Panc1 (cell line): Measurements from ENCODE around the gene EHBP1. TPM values are rescaled to one million over a fixed set of nuclear protein-coding genes. Genes with fewer than 3 reads are reported as not detected.

ENCODE experiments used
- ATAC-seq: fragments of 200-7000 bp; cut with Tn5 transposase; 2 replicates; pipeline ENCODE4 v1.9.1; 2020; ENCODE audit warnings: mild to moderate bottlenecking, moderate library complexity
- BruUV-seq: library from RNA; stranded (reverse); fragments of 400-500 nt; replicated peaks from 2 replicates; lab custom pipeline; 2021; lab: Mats Ljungman, UMichigan
- CTCF ChIA-PET: fragments of 300-600 bp; sonication (Branson Sonifier 250); formaldehyde crosslinking; loops from one replicate; lab custom pipeline; 2022; ENCODE audit warnings: antibody characterized with exemption; lab: Charles Lee
- POLR2A ChIA-PET: fragments of 300-600 bp; sonication (Branson Sonifier 250); formaldehyde crosslinking; loops from one replicate; lab custom pipeline; 2022; ENCODE audit warnings: antibody characterized with exemption; lab: Charles Lee
- DNase-seq: peaks from one replicate; pipeline ENCODE4 v3.0.0-alpha.2; 2010; ENCODE audit warnings: low read depth, low spot score
- H3K27ac ChIP-seq: 2 replicates; pipeline ENCODE4 v1.5.1; 2011; ENCODE audit warnings: mild to moderate bottlenecking, low read length, inconsistent platforms
- H3K27me3 ChIP-seq: fragments of 200-500 bp; sonication (Bioruptor generic); 2 replicates; pipeline ENCODE4 v1.6.0; 2014; ENCODE audit warnings: low read length, inconsistent platforms; ENCODE audit not compliant: control insufficient read depth, insufficient read depth
- H3K36me3 ChIP-seq: fragments of 200-500 bp; sonication (Bioruptor generic); 2 replicates; pipeline ENCODE4 v1.5.1; 2014; ENCODE audit warnings: inconsistent platforms, mild to moderate bottlenecking, low read length, moderate library complexity; ENCODE audit not compliant: control insufficient read depth, insufficient read depth
- H3K4me1 ChIP-seq: 2 replicates; pipeline ENCODE4 v1.5.1; 2011; ENCODE audit warnings: inconsistent platforms, mild to moderate bottlenecking, low read length, moderate library complexity; ENCODE audit not compliant: control insufficient read depth, insufficient read depth
- H3K4me3 ChIP-seq, 2 experiments: 2 replicates each; pipeline ENCODE4 v1.5.1; 2011 to 2012; ENCODE audit warnings: low read depth in 2 of 2, low read length in 2 of 2, mild to moderate bottlenecking in 2 of 2, inconsistent platforms in 1 of 2, moderate library complexity in 1 of 2
- H3K9me3 ChIP-seq: fragments of 200-500 bp; sonication (Bioruptor generic); 2 replicates; pipeline ENCODE4 v1.5.1; 2014; ENCODE audit warnings: low read depth, mild to moderate bottlenecking, inconsistent platforms, low read length, moderate library complexity; ENCODE audit not compliant: control insufficient read depth, insufficient read depth
- CTCF ChIP-seq: fragments of 450-650 bp; IDR thresholded peaks from 2 replicates; pipeline ENCODE4 v1.5.1; 2017; ENCODE audit warnings: mild to moderate bottlenecking
- POLR2AphosphoS5 ChIP-seq: IDR thresholded peaks from 2 replicates; pipeline ENCODE4 v1.6.1; 2012; ENCODE audit warnings: mild to moderate bottlenecking, low read depth, low read length, moderate library complexity
- REST ChIP-seq, 2 experiments: IDR thresholded peaks; 2 replicates each; pipeline ENCODE4 v1.6.1; 2011 to 2012; ENCODE audit warnings: low read depth in 2 of 2, control low read depth in 1 of 2, low read length in 1 of 2, mild to moderate bottlenecking in 1 of 2, moderate library complexity in 1 of 2; ENCODE audit not compliant: insufficient read depth in 1 of 2
- SIN3A ChIP-seq: IDR thresholded peaks from 2 replicates; pipeline ENCODE4 v1.6.1; 2012; ENCODE audit warnings: low read depth, mild to moderate bottlenecking, low read length, moderate library complexity, borderline replicate concordance; ENCODE audit not compliant: insufficient read depth
- TCF7L2 ChIP-seq: IDR thresholded peaks from 2 replicates; pipeline ENCODE4 v1.6.1; 2011; ENCODE audit warnings: mild to moderate bottlenecking, low read depth, low read length, inconsistent platforms
- in situ Hi-C: cut with HindIII; loops from 2 replicates; pipeline ENCODE4 v1.10.0; 2016; ENCODE audit warnings: low sequenced_read_pairs, low pct_unique_long_range_greater_than_20kb
- intact Hi-C: fragments of 100-400 bp; cut with micrococcal nuclease; formaldehyde crosslinking; loops from one replicate; pipeline ENCODE4 v1.10.0; 2022; ENCODE audit not compliant: unreplicated experiment
- total RNA-seq: library from RNA; stranded (reverse); gene quantifications from one replicate; pipeline ENCODE4 v1.2.1, GENCODE V29; 2021; ENCODE audit not compliant: unreplicated experiment

EHBP1 gene
- total RNA-seq, 1 experiment from 2014 or later: 46.1 TPM

- DNase-seq: no peak
Observed at GRCh38 chr2:62871506-62871905, 166.0 kb downstream of the EHBP1 start.

GRCh38 chr2:62873603-62874002 is 168.1 kb downstream of the EHBP1 start:
- H3K36me3 ChIP-seq: no peaks in the 10 kb centered on the region
- no TSS peak for BruUV-seq
- H3K9me3 ChIP-seq: peaks cover 11% of the 10 kb centered on the region; the same call in 1 of the 2 replicates
- POLR2A ChIA-PET: no interaction called here
- no peak overlapping the region for H3K27ac ChIP-seq
- no peaks in the 10 kb centered on the region for H3K4me1 ChIP-seq
- in situ Hi-C loops (no loop called here), intact Hi-C loops (no loop called here)
- no peaks in the 10 kb centered on the region for H3K27me3 ChIP-seq
- DNase-seq: no peak
- CTCF ChIA-PET: no interaction called here
- no peak for TF ChIP-seq POLR2AphosphoS5
- no peak for TF ChIP-seq REST (IDR thresholded peaks at IDR 0.05; ENCODE audit: insufficient read depth in 1 of 2, low read depth in 2 of 2, low read length in 1 of 2)
- ATAC-seq: no peak
- H3K4me3 ChIP-seq: no peak overlapping the region

More at GRCh38 chr2:62871506-62871905, 166.0 kb downstream of the EHBP1 start:
- ChIA-PET POLR2A (no interaction called here), CTCF (no interaction called here)
- TF ChIP-seq SIN3A (no peak), REST (IDR thresholded peaks at IDR 0.05; ENCODE audit: insufficient read depth in 1 of 2, low read depth in 2 of 2, low read length in 1 of 2) (no peak), TCF7L2 (no peak), POLR2AphosphoS5 (no peak), CTCF (no peak)
- BruUV-seq: no TSS peak
- H3K27me3 ChIP-seq: no peaks in the 10 kb centered on the region
- intact Hi-C loops: no loop called here
- ATAC-seq: no peak
- H3K9me3 ChIP-seq: peaks cover 11% of the 10 kb centered on the region; the same call in 1 of the 2 replicates
- H3K4me3 ChIP-seq: no peak overlapping the region
- no peak overlapping the region for H3K27ac ChIP-seq
- in situ Hi-C loops: no loop called here
- no peaks in the 10 kb centered on the region for H3K4me1 ChIP-seq
- peaks cover 1% of the 10 kb centered on the region; the same call in 1 of the 2 replicates for H3K36me3 ChIP-seq
